Keratinocyte (primary cell): Measurements from ENCODE around the gene RHOA.
"Not testable (repeated sequence)": the region's sequence is repeated elsewhere in the genome, so short reads cannot be mapped to it uniquely, and the experiment has no call there.

ENCODE experiments used
- CTCF ChIP-seq, 3 experiments: IDR thresholded peaks in 1 of 3; conservative IDR thresholded peaks in 1 of 3; optimal IDR thresholded peaks in 1 of 3; 2 replicates in 2 of 3; 3 replicates in 1 of 3; pipeline versions ENCODE3 to v1.5.1; 2011; ENCODE audit warnings: low read length in 3 of 3, mild to moderate bottlenecking in 3 of 3, moderate library complexity in 2 of 3, control low read depth in 1 of 3, inconsistent platforms in 1 of 3; ENCODE audit not compliant: insufficient read depth in 2 of 3; ENCODE audit errors: extremely low read depth in 1 of 3
- EZH2 ChIP-seq: IDR thresholded peaks from one replicate; pipeline ENCODE4 v1.6.1; 2012; ENCODE audit warnings: inconsistent platforms, mild to moderate bottlenecking, low read length, moderate library complexity

GRCh38 chr3:49357443-49358216, 54.1 kb downstream of the RHOA start:
- TF ChIP-seq EZH2; CTCF (optimal IDR thresholded peaks at IDR 0.05 in 1 of 3, IDR thresholded peaks at IDR 0.05 in 1 of 3, conservative IDR thresholded peaks at IDR 0.05 in 1 of 3; ENCODE audit: extremely low read depth in 1 of 3, insufficient read depth in 2 of 3, low read length in 3 of 3): not testable (repeated sequence)
